SK-N-SH (cell line): Measurements from ENCODE around the gene TTC5. TPM values are rescaled to one million over a fixed set of nuclear protein-coding genes. Genes with fewer than 3 reads are reported as not detected.

Experiments used
- CTCF ChIA-PET: fragments of 300-600, 350-600 bp; formaldehyde crosslinking; extraction: SDS; loops from one replicate; lab custom pipeline; 2021; lab: Yijun Ruan, JAX
- POLR2A ChIA-PET: fragments of 350-600 bp; sonication (Branson Sonifier 250); formaldehyde crosslinking; extraction: SDS; loops from one replicate; lab custom pipeline; 2020; ENCODE audit warnings: antibody characterized with exemption, inconsistent platforms; lab: Yijun Ruan, JAX
- DNase-seq: peaks from one replicate; pipeline ENCODE4 v3.0.0; 2012
- H2AFZ ChIP-seq: fragments of 200-600 bp; sonication (generic); 2 replicates; pipeline ENCODE4 v1.8.1; 2016; ENCODE audit warnings: antibody characterized with exemption, mild to moderate bottlenecking, low read depth
- H3F3A ChIP-seq: fragments of 200-600 bp; sonication (generic); replicated peaks from 2 replicates; pipeline ENCODE3; 2016; ENCODE audit warnings: antibody characterized with exemption, mild to moderate bottlenecking; ENCODE audit not compliant: insufficient read depth
- H3K27ac ChIP-seq, 2 experiments: fragments of 200-500 bp in 1 of 2; fragments of 200-600 bp in 1 of 2; sonication (Bioruptor generic) in 1 of 2; sonication (generic), shearing (Covaris generic) in 1 of 2; 2 replicates each; pipeline versions ENCODE4 v1.5.1 to v1.6.1; 2014 to 2016; ENCODE audit warnings: low read depth in 2 of 2, inconsistent platforms in 1 of 2, low read length in 1 of 2, mild to moderate bottlenecking in 1 of 2, mixed read lengths in 1 of 2
- H3K27me3 ChIP-seq: fragments of 200-600 bp; sonication (generic), shearing (Covaris generic); 2 replicates; pipeline ENCODE4 v1.6.1; 2016; ENCODE audit warnings: mixed run types; ENCODE audit not compliant: insufficient read depth
- H3K36me3 ChIP-seq, 2 experiments: fragments of 200-500 bp in 1 of 2; fragments of 200-600 bp in 1 of 2; sonication (Bioruptor generic) in 1 of 2; sonication (generic) in 1 of 2; replicated peaks in 1 of 2; 2 replicates each; pipeline versions ENCODE3 to v1.5.1; 2014 to 2016; ENCODE audit warnings: low read length in 1 of 2, mild to moderate bottlenecking in 1 of 2; ENCODE audit not compliant: insufficient read depth in 2 of 2, control insufficient read depth in 1 of 2
- H3K4me1 ChIP-seq, 2 experiments: fragments of 200-500 bp in 1 of 2; fragments of 200-600 bp in 1 of 2; sonication (Bioruptor generic) in 1 of 2; sonication (generic), shearing (Covaris generic) in 1 of 2; 2 replicates each; pipeline versions ENCODE4 v1.5.1 to v1.6.1; 2014 to 2016; ENCODE audit warnings: low read depth in 1 of 2, low read length in 1 of 2, mixed run types in 1 of 2; ENCODE audit not compliant: insufficient read depth in 2 of 2, control insufficient read depth in 1 of 2
- H3K4me2 ChIP-seq: fragments of 200-600 bp; sonication (generic), shearing (Covaris generic); 2 replicates; pipeline ENCODE4 v1.6.1; 2017; ENCODE audit warnings: mixed run types
- H3K4me3 ChIP-seq, 2 experiments: fragments of 200-500 bp in 1 of 2; fragments of 200-600 bp in 1 of 2; sonication (Bioruptor generic) in 1 of 2; sonication (generic), shearing (Covaris generic) in 1 of 2; 2 replicates each; pipeline versions ENCODE4 v1.5.1 to v1.8.1; 2014 to 2016; ENCODE audit warnings: low read depth in 2 of 2, inconsistent platforms in 1 of 2, low read length in 1 of 2, mild to moderate bottlenecking in 1 of 2, mixed read lengths in 1 of 2, moderate library complexity in 1 of 2
- H3K79me2 ChIP-seq: fragments of 200-600 bp; sonication (generic); 2 replicates; pipeline ENCODE4 v1.8.1; 2017; ENCODE audit warnings: mild to moderate bottlenecking; ENCODE audit not compliant: insufficient read depth
- H3K9ac ChIP-seq: fragments of 200-600 bp; sonication (generic); 2 replicates; pipeline ENCODE4 v1.6.1; 2017; ENCODE audit warnings: mixed run types
- H3K9me2 ChIP-seq: fragments of 200-600 bp; sonication (generic); 2 replicates; pipeline ENCODE4 v1.6.1; 2017; ENCODE audit warnings: mixed run types
- H3K9me3 ChIP-seq: fragments of 200-600 bp; sonication (generic); 2 replicates; pipeline ENCODE4 v1.6.1; 2017; ENCODE audit warnings: mixed run types, mild to moderate bottlenecking, moderate library complexity
- H4K20me1 ChIP-seq: fragments of 200-600 bp; sonication (generic); 2 replicates; pipeline ENCODE4 v1.6.1; 2017; ENCODE audit warnings: mild to moderate bottlenecking, mixed run types; ENCODE audit not compliant: insufficient read depth
- ELF1 ChIP-seq: IDR thresholded peaks from 2 replicates; pipeline ENCODE4 v1.4.0; 2012
- FOXJ3 ChIP-seq: sonication (generic); formaldehyde crosslinking; IDR thresholded peaks from 2 replicates; pipeline ENCODE4 v1.5.1; 2020; ENCODE audit warnings: mild to moderate bottlenecking, missing genetic modification reagents
- FOXM1 ChIP-seq: IDR thresholded peaks from 2 replicates; pipeline ENCODE4 v1.4.0; 2012; ENCODE audit warnings: low read depth, mild to moderate bottlenecking
- GABPA ChIP-seq: IDR thresholded peaks from 2 replicates; pipeline ENCODE4 v1.4.0; 2012; ENCODE audit warnings: low read depth, mild to moderate bottlenecking
- GATA2 ChIP-seq: sonication (generic); formaldehyde crosslinking; IDR thresholded peaks from 2 replicates; pipeline ENCODE4 v1.5.0; 2020; ENCODE audit warnings: mild to moderate bottlenecking, missing genetic modification reagents
- JUND ChIP-seq: IDR thresholded peaks from 2 replicates; pipeline ENCODE4 v1.4.0; 2012
- MEF2A ChIP-seq: IDR thresholded peaks from 2 replicates; pipeline ENCODE4 v1.4.0; 2012; ENCODE audit warnings: low read depth, borderline replicate concordance
- MXI1 ChIP-seq: IDR thresholded peaks from 2 replicates; pipeline ENCODE4 v1.6.1; 2012; ENCODE audit warnings: mild to moderate bottlenecking, low read depth, low read length, improper control_type of control experiment
- NRF1 ChIP-seq: IDR thresholded peaks from 2 replicates; pipeline ENCODE4 v1.6.1; 2012; ENCODE audit warnings: low read depth, mild to moderate bottlenecking, low read length
- RAD21 ChIP-seq: IDR thresholded peaks from 2 replicates; pipeline ENCODE4 v1.6.1; 2012; ENCODE audit warnings: mild to moderate bottlenecking, low read length
- RCOR1 ChIP-seq: fragments of 150-350 bp; IDR thresholded peaks from 2 replicates; pipeline ENCODE4 v1.6.1; 2017; ENCODE audit warnings: antibody characterized with exemption, low read length
- RFX5 ChIP-seq: IDR thresholded peaks from 2 replicates; pipeline ENCODE4 v1.6.1; 2012; ENCODE audit warnings: mild to moderate bottlenecking, improper control_type of control experiment, low read length
- SIN3A ChIP-seq: IDR thresholded peaks from 2 replicates; pipeline ENCODE4 v1.6.1; 2012; ENCODE audit warnings: low read depth, mild to moderate bottlenecking, low read length, moderate library complexity, borderline replicate concordance
- TAF1 ChIP-seq: IDR thresholded peaks from 2 replicates; pipeline ENCODE4 v1.6.1; 2012; ENCODE audit warnings: low read depth, mild to moderate bottlenecking, low read length, moderate library complexity, borderline replicate concordance
- WGBS: methylation state at CpG from one replicate; pipeline ENCODE4 v1.1.6; 2017; ENCODE audit warnings: low lambda C conversion rate; 5-methylcytosine and 5-hydroxymethylcytosine counted together
- polyA plus RNA-seq, 3 experiments: library from polyadenylated mRNA; depleted of rRNA; stranded (reverse); fragments of >200 nt; gene quantifications; 2 replicates each; pipeline ENCODE4 v1.2.3, GENCODE V29; 2012
- TF ChIP-seq, protein P1 (sequence below): fragments of 200-600 bp; sonication (generic); IDR thresholded peaks from 2 replicates; pipeline ENCODE4 v1.6.1; 2017; ENCODE audit warnings: antibody characterized with exemption, mild to moderate bottlenecking, moderate library complexity
- TF ChIP-seq, protein P2 (sequence below): fragments of 150-350 bp; IDR thresholded peaks from 2 replicates; pipeline ENCODE4 v1.6.1; 2016; ENCODE audit warnings: mild to moderate bottlenecking, low read depth, low read length
- TF ChIP-seq, protein P3 (sequence below): IDR thresholded peaks from 2 replicates; pipeline ENCODE4; 2012
- TF ChIP-seq, protein P4 (sequence below): IDR thresholded peaks from 2 replicates; pipeline ENCODE4 v1.4.0; 2012; ENCODE audit warnings: low read depth, borderline replicate concordance

The TTC5 gene
- polyA plus RNA-seq, 1 of the 3 experiments (the other 2 are of a cell fraction), result 14.6 TPM

DNA sequence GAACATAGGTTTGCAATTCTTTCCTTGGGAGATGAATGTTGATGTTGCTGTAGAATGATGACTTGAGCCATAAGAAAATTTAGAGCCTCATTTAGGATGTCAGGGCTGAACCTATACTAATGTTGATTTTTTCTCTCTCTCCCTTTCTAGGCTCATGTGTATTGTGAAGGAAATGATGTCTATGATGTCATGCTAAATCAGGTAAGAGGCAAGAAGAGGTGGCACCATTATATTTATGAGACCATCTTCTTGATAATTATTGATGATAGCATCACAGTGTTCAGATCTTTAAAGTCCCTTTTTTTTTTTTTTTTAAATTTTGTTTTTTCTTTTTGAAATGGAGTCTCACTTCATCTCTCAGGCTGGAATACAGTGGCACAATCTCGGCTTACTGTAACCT is 41.0 kb upstream of the TTC5 start:
- Histone ChIP-seq H3K4me3 (no peak overlapping the region), H3K27ac (no peak overlapping the region), H3K9ac (no peak overlapping the region), H3K9me3 (no peaks in the 10 kb centered on the region), H3K4me2 (no peak overlapping the region), H3K79me2 (peaks cover 20% of the 10 kb centered on the region), H3K27me3 (no peaks in the 10 kb centered on the region), H3K36me3 (peaks cover 15 to 42% of the 10 kb centered on the region in 2 experiments), H4K20me1 (no peaks in the 10 kb centered on the region), H3K9me2 (no peaks in the 10 kb centered on the region), H3K4me1 (no peaks in the 10 kb centered on the region), H2AFZ (no peak overlapping the region), H3F3A (peaks cover 29% of the 10 kb centered on the region)
- 96% methylated on average over 1 of the region's 1 CpG for WGBS
- TF ChIP-seq, protein P1, sequence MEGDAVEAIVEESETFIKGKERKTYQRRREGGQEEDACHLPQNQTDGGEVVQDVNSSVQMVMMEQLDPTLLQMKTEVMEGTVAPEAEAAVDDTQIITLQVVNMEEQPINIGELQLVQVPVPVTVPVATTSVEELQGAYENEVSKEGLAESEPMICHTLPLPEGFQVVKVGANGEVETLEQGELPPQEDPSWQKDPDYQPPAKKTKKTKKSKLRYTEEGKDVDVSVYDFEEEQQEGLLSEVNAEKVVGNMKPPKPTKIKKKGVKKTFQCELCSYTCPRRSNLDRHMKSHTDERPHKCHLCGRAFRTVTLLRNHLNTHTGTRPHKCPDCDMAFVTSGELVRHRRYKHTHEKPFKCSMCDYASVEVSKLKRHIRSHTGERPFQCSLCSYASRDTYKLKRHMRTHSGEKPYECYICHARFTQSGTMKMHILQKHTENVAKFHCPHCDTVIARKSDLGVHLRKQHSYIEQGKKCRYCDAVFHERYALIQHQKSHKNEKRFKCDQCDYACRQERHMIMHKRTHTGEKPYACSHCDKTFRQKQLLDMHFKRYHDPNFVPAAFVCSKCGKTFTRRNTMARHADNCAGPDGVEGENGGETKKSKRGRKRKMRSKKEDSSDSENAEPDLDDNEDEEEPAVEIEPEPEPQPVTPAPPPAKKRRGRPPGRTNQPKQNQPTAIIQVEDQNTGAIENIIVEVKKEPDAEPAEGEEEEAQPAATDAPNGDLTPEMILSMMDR, result no peak
- TF ChIP-seq GATA2 (CRISPR knock-in tag), result no peak
- TF ChIP-seq MXI1, result no peak
- TF ChIP-seq, protein P2, sequence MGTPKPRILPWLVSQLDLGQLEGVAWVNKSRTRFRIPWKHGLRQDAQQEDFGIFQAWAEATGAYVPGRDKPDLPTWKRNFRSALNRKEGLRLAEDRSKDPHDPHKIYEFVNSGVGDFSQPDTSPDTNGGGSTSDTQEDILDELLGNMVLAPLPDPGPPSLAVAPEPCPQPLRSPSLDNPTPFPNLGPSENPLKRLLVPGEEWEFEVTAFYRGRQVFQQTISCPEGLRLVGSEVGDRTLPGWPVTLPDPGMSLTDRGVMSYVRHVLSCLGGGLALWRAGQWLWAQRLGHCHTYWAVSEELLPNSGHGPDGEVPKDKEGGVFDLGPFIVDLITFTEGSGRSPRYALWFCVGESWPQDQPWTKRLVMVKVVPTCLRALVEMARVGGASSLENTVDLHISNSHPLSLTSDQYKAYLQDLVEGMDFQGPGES, result no peak
- TF ChIP-seq GABPA, result no peak
- TF ChIP-seq ELF1, result no peak
- no peak for TF ChIP-seq JUND
- TF ChIP-seq TAF1, result no peak
- TF ChIP-seq, protein P3, sequence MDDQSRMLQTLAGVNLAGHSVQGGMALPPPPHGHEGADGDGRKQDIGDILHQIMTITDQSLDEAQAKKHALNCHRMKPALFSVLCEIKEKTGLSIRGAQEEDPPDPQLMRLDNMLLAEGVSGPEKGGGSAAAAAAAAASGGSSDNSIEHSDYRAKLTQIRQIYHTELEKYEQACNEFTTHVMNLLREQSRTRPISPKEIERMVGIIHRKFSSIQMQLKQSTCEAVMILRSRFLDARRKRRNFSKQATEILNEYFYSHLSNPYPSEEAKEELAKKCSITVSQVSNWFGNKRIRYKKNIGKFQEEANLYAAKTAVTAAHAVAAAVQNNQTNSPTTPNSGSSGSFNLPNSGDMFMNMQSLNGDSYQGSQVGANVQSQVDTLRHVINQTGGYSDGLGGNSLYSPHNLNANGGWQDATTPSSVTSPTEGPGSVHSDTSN, result no peak
- TF ChIP-seq RFX5, result no peak
- TF ChIP-seq, protein P4, sequence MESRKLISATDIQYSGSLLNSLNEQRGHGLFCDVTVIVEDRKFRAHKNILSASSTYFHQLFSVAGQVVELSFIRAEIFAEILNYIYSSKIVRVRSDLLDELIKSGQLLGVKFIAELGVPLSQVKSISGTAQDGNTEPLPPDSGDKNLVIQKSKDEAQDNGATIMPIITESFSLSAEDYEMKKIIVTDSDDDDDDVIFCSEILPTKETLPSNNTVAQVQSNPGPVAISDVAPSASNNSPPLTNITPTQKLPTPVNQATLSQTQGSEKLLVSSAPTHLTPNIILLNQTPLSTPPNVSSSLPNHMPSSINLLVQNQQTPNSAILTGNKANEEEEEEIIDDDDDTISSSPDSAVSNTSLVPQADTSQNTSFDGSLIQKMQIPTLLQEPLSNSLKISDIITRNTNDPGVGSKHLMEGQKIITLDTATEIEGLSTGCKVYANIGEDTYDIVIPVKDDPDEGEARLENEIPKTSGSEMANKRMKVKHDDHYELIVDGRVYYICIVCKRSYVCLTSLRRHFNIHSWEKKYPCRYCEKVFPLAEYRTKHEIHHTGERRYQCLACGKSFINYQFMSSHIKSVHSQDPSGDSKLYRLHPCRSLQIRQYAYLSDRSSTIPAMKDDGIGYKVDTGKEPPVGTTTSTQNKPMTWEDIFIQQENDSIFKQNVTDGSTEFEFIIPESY, result no peak
- TF ChIP-seq MEF2A, result no peak
- no peak for TF ChIP-seq FOXM1
- TF ChIP-seq NRF1, result no peak
- TF ChIP-seq FOXJ3, result no peak
- no peak for TF ChIP-seq SIN3A
- no peak for TF ChIP-seq RAD21
- no peak for TF ChIP-seq RCOR1
- ChIA-PET CTCF (no interaction called here), POLR2A (no interaction called here)
- DNase-seq, result no peak
